Measurements from ENCODE around the gene KRT82.

GRCh38 chr12:52353766-52354165, 52.4 kb downstream of the KRT82 start:
- TF ChIP-seq CTCF (conservative IDR thresholded peaks at IDR 0.05; ENCODE audit: low read length) = no peak
- no peak for TF ChIP-seq EZH2phosphoT487 (IDR thresholded peaks at IDR 0.05; ENCODE audit: borderline replicate concordance, low read depth, low read length)
